Cardiac fibroblast (primary cell): ENCODE data around the gene SPP2.

Experiments
- DNase-seq, 2 donors: peaks; one replicate each; pipeline versions ENCODE4 v3.0.0 to v3.0.0-alpha.2; 2010; ENCODE audit warnings: low read depth in 2 of 2
- H3K4me3 ChIP-seq, 2 donors: replicated peaks in 1 of 2; 1 replicate in 1 of 2; 2 replicates in 1 of 2; pipeline ENCODE4 v1.5.1; 2011; ENCODE audit warnings: low read depth in 2 of 2, low read length in 2 of 2, mild to moderate bottlenecking in 2 of 2, moderate library complexity in 1 of 2
- TF ChIP-seq, protein P1 (sequence below): IDR thresholded peaks from one replicate; pipeline ENCODE4 v1.5.1; 2011; ENCODE audit warnings: low read depth, mild to moderate bottlenecking, low read length, inconsistent platforms

The SPP2 gene

DNA sequence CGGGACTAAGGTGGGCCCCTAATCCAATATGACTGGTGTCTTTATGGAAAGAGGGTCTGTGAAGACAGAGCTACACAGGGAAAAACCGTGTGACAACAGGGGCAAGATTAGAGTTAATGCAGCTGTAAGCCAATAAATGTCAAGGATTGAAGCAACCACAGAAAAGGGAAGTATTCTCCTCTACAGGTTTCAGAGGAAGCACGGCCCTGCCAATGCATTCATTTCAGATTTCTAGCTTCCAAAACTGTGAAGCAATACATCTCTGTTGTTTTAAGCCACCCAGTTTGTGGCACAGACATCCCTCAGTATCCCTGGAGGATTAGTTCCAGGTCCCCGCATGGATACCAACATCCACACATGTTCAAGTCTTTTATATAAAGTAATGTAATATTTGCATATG lies 48.8 kb downstream of the SPP2 start:
- DNase-seq: no peak
- no peak overlapping the region for H3K4me3 ChIP-seq
- TF ChIP-seq, protein P1, sequence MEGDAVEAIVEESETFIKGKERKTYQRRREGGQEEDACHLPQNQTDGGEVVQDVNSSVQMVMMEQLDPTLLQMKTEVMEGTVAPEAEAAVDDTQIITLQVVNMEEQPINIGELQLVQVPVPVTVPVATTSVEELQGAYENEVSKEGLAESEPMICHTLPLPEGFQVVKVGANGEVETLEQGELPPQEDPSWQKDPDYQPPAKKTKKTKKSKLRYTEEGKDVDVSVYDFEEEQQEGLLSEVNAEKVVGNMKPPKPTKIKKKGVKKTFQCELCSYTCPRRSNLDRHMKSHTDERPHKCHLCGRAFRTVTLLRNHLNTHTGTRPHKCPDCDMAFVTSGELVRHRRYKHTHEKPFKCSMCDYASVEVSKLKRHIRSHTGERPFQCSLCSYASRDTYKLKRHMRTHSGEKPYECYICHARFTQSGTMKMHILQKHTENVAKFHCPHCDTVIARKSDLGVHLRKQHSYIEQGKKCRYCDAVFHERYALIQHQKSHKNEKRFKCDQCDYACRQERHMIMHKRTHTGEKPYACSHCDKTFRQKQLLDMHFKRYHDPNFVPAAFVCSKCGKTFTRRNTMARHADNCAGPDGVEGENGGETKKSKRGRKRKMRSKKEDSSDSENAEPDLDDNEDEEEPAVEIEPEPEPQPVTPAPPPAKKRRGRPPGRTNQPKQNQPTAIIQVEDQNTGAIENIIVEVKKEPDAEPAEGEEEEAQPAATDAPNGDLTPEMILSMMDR: no peak

DNA sequence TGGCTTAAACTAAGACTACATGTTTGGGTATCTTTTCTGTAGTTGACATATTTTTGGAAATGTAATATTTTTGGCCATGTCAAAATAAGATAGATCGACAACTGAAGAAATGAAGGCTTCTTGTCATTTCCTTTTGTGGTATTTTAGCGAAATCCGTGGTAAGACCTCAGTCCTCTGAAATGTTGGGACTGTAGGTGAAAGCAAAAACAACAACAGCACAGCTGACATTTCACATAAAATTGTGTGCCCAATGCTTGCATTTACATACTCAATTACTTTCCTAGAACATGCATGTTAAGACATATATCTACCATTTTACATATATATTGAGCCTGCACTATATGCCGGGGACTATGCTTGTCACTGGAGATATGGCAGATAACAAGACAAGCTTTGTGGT lies 50.2 kb downstream of the SPP2 start:
- TF ChIP-seq, protein P1: no peak
- H3K4me3 ChIP-seq: no peak overlapping the region
- DNase-seq: no peak

DNA sequence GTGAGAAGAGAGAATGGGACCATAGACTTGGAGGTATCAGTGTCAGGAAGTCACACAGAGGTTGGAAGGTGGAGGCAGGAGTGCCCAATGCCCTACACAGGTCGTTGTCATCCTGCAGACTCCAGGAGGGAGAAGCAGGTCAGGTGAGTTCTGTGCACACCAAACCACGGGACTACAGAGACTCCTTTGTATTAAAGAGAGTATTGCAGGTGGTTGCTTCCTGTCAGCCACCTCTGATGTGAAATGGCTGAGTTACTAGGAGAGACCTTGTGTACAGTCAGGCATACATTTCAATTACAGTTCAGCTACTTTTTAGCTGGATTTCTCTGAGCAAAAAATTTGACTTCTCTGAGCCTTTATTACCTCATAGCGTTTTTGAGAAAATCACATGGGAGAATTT lies 51.6 kb downstream of the SPP2 start:
- TF ChIP-seq, protein P1: no peak
- no peak for DNase-seq
- H3K4me3 ChIP-seq: no peak overlapping the region

DNA sequence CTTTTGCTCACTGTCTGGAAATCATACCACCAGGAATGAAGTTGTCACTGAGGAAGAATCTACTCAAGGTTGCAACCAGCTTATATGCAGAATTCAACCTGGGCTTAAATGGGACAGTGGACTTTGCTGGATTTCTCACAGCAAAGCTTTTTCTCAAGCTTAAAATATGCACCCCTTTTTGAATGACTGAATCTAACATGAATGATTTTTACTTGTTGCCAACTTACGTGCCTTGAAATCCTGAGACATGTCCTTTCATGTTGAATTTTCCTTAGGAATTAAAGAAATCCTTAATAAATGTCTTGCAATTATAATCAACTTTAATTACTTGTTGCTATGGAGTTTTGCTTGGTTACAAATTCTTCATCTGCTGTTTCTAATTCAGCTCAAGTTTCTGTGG lies 57.4 kb downstream of the SPP2 start:
- no peak for DNase-seq
- H3K4me3 ChIP-seq: no peak overlapping the region
- TF ChIP-seq, protein P1: no peak

DNA sequence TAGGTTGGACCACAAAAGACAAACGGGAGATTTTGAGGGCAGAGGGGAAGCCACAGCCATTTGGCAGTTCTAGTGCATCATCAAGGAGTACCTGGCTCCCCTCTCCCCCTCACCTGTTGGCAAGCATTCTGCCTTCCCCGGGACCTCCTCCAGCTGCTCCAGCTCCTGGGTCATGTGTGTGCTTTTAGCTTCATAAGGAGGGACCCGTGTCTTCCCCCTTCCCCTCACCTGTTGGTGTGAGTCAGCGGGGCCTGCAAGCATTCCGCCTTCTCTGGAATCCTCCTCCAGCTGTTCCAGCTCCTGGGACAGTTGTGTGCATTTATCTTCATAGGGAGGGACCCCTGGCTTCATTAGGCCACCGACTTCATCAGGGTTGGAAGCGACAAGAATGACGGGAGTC lies 58.8 kb downstream of the SPP2 start:
- DNase-seq: no peak
- no peak overlapping the region for H3K4me3 ChIP-seq
- TF ChIP-seq, protein P1: no peak

DNA sequence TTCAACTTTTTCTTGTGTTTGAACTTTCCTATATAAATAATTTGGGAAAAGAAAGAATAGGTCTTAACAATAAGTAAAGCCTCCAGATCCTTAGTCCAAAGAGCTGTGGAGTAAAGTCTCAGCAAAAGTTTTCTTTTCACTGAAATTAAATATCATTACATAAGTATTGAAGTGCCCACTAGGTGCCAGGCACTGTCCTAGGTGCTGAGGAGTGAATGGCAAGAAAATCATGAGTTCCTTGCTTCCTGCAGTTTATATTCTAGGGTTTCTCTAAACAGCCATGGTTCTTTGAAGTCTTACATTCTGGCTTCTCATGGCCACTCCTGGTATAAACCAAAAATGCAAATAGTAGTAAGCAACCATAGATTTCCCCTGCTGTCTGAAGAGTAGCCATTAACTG lies 59.7 kb downstream of the SPP2 start:
- no peak for DNase-seq
- no peak overlapping the region for H3K4me3 ChIP-seq
- TF ChIP-seq, protein P1: no peak

DNA sequence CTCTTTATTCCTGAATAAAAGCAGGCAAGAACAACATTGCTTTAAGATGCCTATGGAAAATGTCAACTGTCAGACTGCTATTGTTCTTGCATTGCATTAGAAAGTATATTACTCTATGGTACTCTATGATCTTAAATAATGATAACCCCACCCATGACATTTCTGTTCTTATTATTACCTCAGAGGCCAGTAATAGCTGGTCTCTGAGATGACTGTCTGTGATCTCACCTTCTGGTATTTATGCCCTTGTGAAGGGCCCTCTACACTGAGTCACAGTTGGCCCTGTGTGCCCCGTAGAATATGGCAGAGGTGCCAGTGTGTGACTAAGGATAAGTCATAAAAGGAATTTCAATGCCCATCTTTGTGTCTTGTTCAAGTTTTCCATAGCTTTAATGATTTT lies 61.0 kb downstream of the SPP2 start:
- peak in 1 of 2 donors; percentile 32 for DNase-seq

More for the DNA sequence above, 61.0 kb downstream of the SPP2 start:
- TF ChIP-seq, protein P1: no peak
- H3K4me3 ChIP-seq: no peak overlapping the region
